ENCODE results near the gene CHTOP. TPM values are rescaled to one million over a fixed set of nuclear protein-coding genes. Genes with fewer than 3 reads are reported as not detected.

The CHTOP gene
- total RNA-seq, 1 donor from 2014 or later, result 30.6 TPM

GRCh38 chr1:153685544-153686340, 51.9 kb downstream of the CHTOP start:
- DNase-seq (ENCODE audit: low spot score), result no peak

GRCh38 chr1:153687346-153688125, 53.7 kb downstream of the CHTOP start:
- DNase-seq (ENCODE audit: low spot score), result no peak

- DNase-seq (ENCODE audit: low spot score), result no peak
Measured at GRCh38 chr1:153688276-153688675, 54.4 kb downstream of the CHTOP start.

- no peak for DNase-seq (ENCODE audit: low spot score)
Measured at GRCh38 chr1:153688736-153689328, 55.0 kb downstream of the CHTOP start.

GRCh38 chr1:153693466-153693865, 59.6 kb downstream of the CHTOP start:
- DNase-seq (ENCODE audit: low spot score), result no peak

Other genes with a start within 250 kb of the CHTOP start
- 16.6 TPM for gene S100A8, start 243.0 kb upstream of the CHTOP start, total RNA-seq (ENCODE audit: insufficient read depth, low replicate concordance)
- 2.9 TPM for gene S100A7A, start 217.5 kb upstream of the CHTOP start, total RNA-seq (ENCODE audit: insufficient read depth, low replicate concordance)
- gene S100A7, start 173.4 kb upstream of the CHTOP start, total RNA-seq (ENCODE audit: insufficient read depth, low replicate concordance), result not detected
- 216 TPM for gene S100A6, start 98.1 kb upstream of the CHTOP start, total RNA-seq (ENCODE audit: insufficient read depth, low replicate concordance)
- not detected for gene S100A5, start 93.1 kb upstream of the CHTOP start, total RNA-seq (ENCODE audit: insufficient read depth, low replicate concordance)
- 122 TPM for gene S100A4, start 88.3 kb upstream of the CHTOP start, total RNA-seq (ENCODE audit: insufficient read depth, low replicate concordance)
- not detected for gene S100A3, start 84.8 kb upstream of the CHTOP start, total RNA-seq (ENCODE audit: insufficient read depth, low replicate concordance)
- gene S100A2, start 68.2 kb upstream of the CHTOP start, total RNA-seq (ENCODE audit: insufficient read depth, low replicate concordance), result 20.7 TPM
- 40.0 TPM for gene S100A16, start 20.9 kb upstream of the CHTOP start, total RNA-seq (ENCODE audit: insufficient read depth, low replicate concordance)
- gene S100A14, start 17.7 kb upstream of the CHTOP start, total RNA-seq (ENCODE audit: insufficient read depth, low replicate concordance), result 29.6 TPM
- 26.5 TPM for gene S100A13, start 6.6 kb upstream of the CHTOP start, total RNA-seq (ENCODE audit: insufficient read depth, low replicate concordance)
- 0.24 TPM for gene S100A1, start 5.6 kb upstream of the CHTOP start, total RNA-seq (ENCODE audit: insufficient read depth, low replicate concordance)
- 36.6 TPM for gene SNAPIN, start 24.6 kb downstream of the CHTOP start, total RNA-seq (ENCODE audit: insufficient read depth, low replicate concordance)
- 72.2 TPM for gene ILF2, start 36.9 kb downstream of the CHTOP start, total RNA-seq (ENCODE audit: insufficient read depth, low replicate concordance)
- gene NPR1, start 44.6 kb downstream of the CHTOP start, total RNA-seq (ENCODE audit: insufficient read depth, low replicate concordance), result 3.1 TPM
- 31.8 TPM for gene INTS3, start 94.0 kb downstream of the CHTOP start, total RNA-seq (ENCODE audit: insufficient read depth, low replicate concordance)
- gene SLC27A3, start 141.3 kb downstream of the CHTOP start, total RNA-seq (ENCODE audit: insufficient read depth, low replicate concordance), result 22.9 TPM